CD4-positive, CD25-positive, alpha-beta regulatory T cell (primary cell): ENCODE data around the gene PRDM16. TPM values are rescaled to one million over a fixed set of nuclear protein-coding genes. Genes with fewer than 3 reads are reported as not detected.

Experiments
- ATAC-seq, 2 donors: fragments of 150-1000 bp; cut with Tn5 transposase; one replicate each; pipeline ENCODE4 v1.10.0; 2021; ENCODE audit warnings: low read depth in 2 of 2, moderate number of reproducible peaks in 2 of 2, moderate library complexity in 1 of 2
- DNase-seq, 3 donors: peaks; one replicate each; pipeline versions ENCODE4 v3.0.0 to v3.0.0-alpha.2; 2012 to 2022; ENCODE audit warnings: mixed read lengths in 1 of 3
- H3K27ac ChIP-seq: one replicate; pipeline ENCODE4 v1.7.0; 2013; ENCODE audit warnings: mild to moderate bottlenecking, low read length; ENCODE audit not compliant: insufficient read depth, poor library complexity, severe bottlenecking
- H3K27me3 ChIP-seq: one replicate; pipeline ENCODE4 v1.7.0; 2013; ENCODE audit warnings: low read length; ENCODE audit not compliant: control insufficient read depth, insufficient read depth
- H3K36me3 ChIP-seq: one replicate; pipeline ENCODE4 v1.7.0; 2013; ENCODE audit warnings: mild to moderate bottlenecking, low read length, moderate library complexity; ENCODE audit not compliant: control insufficient read depth, insufficient read depth
- H3K4me1 ChIP-seq: 2 replicates; pipeline ENCODE4 v1.7.0; 2013; ENCODE audit warnings: mild to moderate bottlenecking, low read length; ENCODE audit not compliant: insufficient read depth, control insufficient read depth, poor library complexity, severe bottlenecking
- H3K4me3 ChIP-seq: one replicate; pipeline ENCODE4 v1.7.0; 2013; ENCODE audit warnings: low read depth, mild to moderate bottlenecking, low read length, moderate library complexity
- H3K9me3 ChIP-seq, 2 experiments: 1 replicate in 1 of 2; 2 replicates in 1 of 2; pipeline ENCODE4 v1.7.0; 2013; ENCODE audit warnings: low read length in 2 of 2, mild to moderate bottlenecking in 1 of 2, moderate library complexity in 1 of 2; ENCODE audit not compliant: control insufficient read depth in 2 of 2
- H3K27ac Mint-ChIP-seq, 3 donors: one replicate each; pipeline ENCODE4 v1.8.0; 2020 to 2022; ENCODE audit warnings: mild to moderate bottlenecking in 3 of 3, mixed read lengths in 3 of 3, moderate library complexity in 2 of 3
- H3K27me3 Mint-ChIP-seq: one replicate; pipeline ENCODE4 v1.8.0; 2022; ENCODE audit warnings: mild to moderate bottlenecking, mixed read lengths
- H3K36me3 Mint-ChIP-seq: one replicate; pipeline ENCODE4 v1.8.0; 2020; ENCODE audit warnings: mixed read lengths
- H3K4me1 Mint-ChIP-seq, 4 donors: one replicate each; pipeline ENCODE4 v1.8.0; 2020 to 2022; ENCODE audit warnings: mixed read lengths in 4 of 4, mild to moderate bottlenecking in 1 of 4
- H3K4me3 Mint-ChIP-seq, 4 donors: one replicate each; pipeline ENCODE4 v1.8.0; 2020 to 2022; ENCODE audit warnings: mild to moderate bottlenecking in 4 of 4, mixed read lengths in 4 of 4, moderate library complexity in 3 of 4
- H3K9me3 Mint-ChIP-seq, 7 donors: one replicate each; pipeline ENCODE4 v1.8.0; 2020 to 2022; ENCODE audit warnings: mixed read lengths in 7 of 7, mild to moderate bottlenecking in 3 of 7, moderate library complexity in 2 of 7
- polyA plus RNA-seq, 4 donors: library from polyadenylated mRNA; unstranded; fragments of 300-500 nt; fragmentation: Illumina TruSeq; gene quantifications; one replicate each; pipeline ENCODE4 v1.2.3, GENCODE V29; 2021
- total RNA-seq: library from RNA; stranded (reverse); gene quantifications from one replicate; pipeline ENCODE4 v1.2.3, GENCODE V29; 2022

The PRDM16 gene
- total and polyA plus RNA-seq, 5 donors from 2014 or later: 0.27 TPM; not detected in 4

- no peaks in the 10 kb centered on the region for H3K27me3 ChIP-seq
- no peak overlapping the region for H3K27ac Mint-ChIP-seq
- no peaks in the 10 kb centered on the region for H3K4me1 ChIP-seq
- H3K27ac ChIP-seq: no peak overlapping the region
- ATAC-seq (no peak), DNase-seq (no peak)
- peaks cover 0 to 2% (median 0%) of the 10 kb centered on the region in 7 donors for H3K9me3 Mint-ChIP-seq
- H3K36me3 ChIP-seq: no peaks in the 10 kb centered on the region
- H3K36me3 Mint-ChIP-seq: no peaks in the 10 kb centered on the region
- peaks cover 9% of the 10 kb centered on the region for H3K27me3 Mint-ChIP-seq
- peaks cover 0 to 2% (median 0%) of the 10 kb centered on the region in 4 donors for H3K4me1 Mint-ChIP-seq
- H3K9me3 ChIP-seq: no peaks in the 10 kb centered on the region
- H3K4me3 ChIP-seq: no peak overlapping the region
- H3K4me3 Mint-ChIP-seq: no peak overlapping the region
Observed at GRCh38 chr1:3079381-3080052, 10.5 kb downstream of the PRDM16 start.

GRCh38 chr1:3080053-3080955 lies 11.3 kb downstream of the PRDM16 start:
- H3K9me3 Mint-ChIP-seq: peaks cover 0 to 2% (median 0%) of the 10 kb centered on the region in 7 donors
- Histone ChIP-seq H3K9me3 (no peaks in the 10 kb centered on the region), H3K27me3 (no peaks in the 10 kb centered on the region), H3K36me3 (no peaks in the 10 kb centered on the region), H3K27ac (no peak overlapping the region), H3K4me1 (no peaks in the 10 kb centered on the region), H3K4me3 (no peak overlapping the region)
- DNase-seq (no peak), ATAC-seq (no peak)
- peaks cover 1% of the 10 kb centered on the region for H3K27me3 Mint-ChIP-seq
- no peak overlapping the region for H3K27ac Mint-ChIP-seq
- no peak overlapping the region for H3K4me3 Mint-ChIP-seq
- no peaks in the 10 kb centered on the region for H3K36me3 Mint-ChIP-seq
- peaks cover 0 to 2% (median 0%) of the 10 kb centered on the region in 4 donors for H3K4me1 Mint-ChIP-seq

GRCh38 chr1:3081171-3081683 lies 12.2 kb downstream of the PRDM16 start:
- H3K27me3 Mint-ChIP-seq: no peaks in the 10 kb centered on the region
- H3K9me3 Mint-ChIP-seq: peaks cover 0 to 2% (median 0%) of the 10 kb centered on the region in 7 donors
- H3K4me1 Mint-ChIP-seq: peaks cover 0 to 2% (median 0%) of the 10 kb centered on the region in 4 donors
- Histone ChIP-seq H3K36me3 (no peaks in the 10 kb centered on the region), H3K9me3 (no peaks in the 10 kb centered on the region), H3K4me1 (no peaks in the 10 kb centered on the region), H3K4me3 (no peak overlapping the region), H3K27me3 (no peaks in the 10 kb centered on the region), H3K27ac (no peak overlapping the region)
- H3K36me3 Mint-ChIP-seq: no peaks in the 10 kb centered on the region
- H3K27ac Mint-ChIP-seq: no peak overlapping the region
- no peak overlapping the region for H3K4me3 Mint-ChIP-seq
- ATAC-seq (no peak), DNase-seq (no peak)

GRCh38 chr1:3082051-3082450 lies 13.0 kb downstream of the PRDM16 start:
- H3K9me3 Mint-ChIP-seq: peaks cover 0 to 2% (median 0%) of the 10 kb centered on the region in 7 donors

GRCh38 chr1:3082571-3083516 lies 13.8 kb downstream of the PRDM16 start:
- H3K9me3 Mint-ChIP-seq: peaks cover 0 to 2% (median 0%) of the 10 kb centered on the region in 7 donors
- ATAC-seq: no peak

More at GRCh38 chr1:3082051-3082450, 13.0 kb downstream of the PRDM16 start:
- no peaks in the 10 kb centered on the region for H3K36me3 Mint-ChIP-seq
- H3K9me3 ChIP-seq: no peaks in the 10 kb centered on the region
- no peak for ATAC-seq
- no peak for DNase-seq
- no peaks in the 10 kb centered on the region for H3K27me3 ChIP-seq
- peaks cover 0 to 2% (median 0%) of the 10 kb centered on the region in 4 donors for H3K4me1 Mint-ChIP-seq
- no peaks in the 10 kb centered on the region for H3K27me3 Mint-ChIP-seq
- H3K27ac ChIP-seq: no peak overlapping the region
- H3K4me3 Mint-ChIP-seq: no peak overlapping the region
- H3K36me3 ChIP-seq: no peaks in the 10 kb centered on the region
- H3K4me3 ChIP-seq: no peak overlapping the region
- no peaks in the 10 kb centered on the region for H3K4me1 ChIP-seq
- no peak overlapping the region for H3K27ac Mint-ChIP-seq

GRCh38 chr1:3084154-3084553 lies 15.2 kb downstream of the PRDM16 start:
- H3K4me1 Mint-ChIP-seq: peaks cover 0 to under 1% (median 0%) of the 10 kb centered on the region in 4 donors
- no peaks in the 10 kb centered on the region for H3K36me3 Mint-ChIP-seq
- ATAC-seq: no peak
- Histone ChIP-seq H3K36me3 (no peaks in the 10 kb centered on the region), H3K27ac (no peak overlapping the region), H3K9me3 (no peaks in the 10 kb centered on the region), H3K4me3 (no peak overlapping the region), H3K27me3 (no peaks in the 10 kb centered on the region), H3K4me1 (no peaks in the 10 kb centered on the region)
- no peak for DNase-seq
- no peaks in the 10 kb centered on the region for H3K27me3 Mint-ChIP-seq
- no peak overlapping the region for H3K27ac Mint-ChIP-seq
- H3K4me3 Mint-ChIP-seq: no peak overlapping the region
- H3K9me3 Mint-ChIP-seq: no peaks in the 10 kb centered on the region

More at GRCh38 chr1:3082571-3083516, 13.8 kb downstream of the PRDM16 start:
- Mint-ChIP-seq H3K27me3 (no peaks in the 10 kb centered on the region), H3K4me3 (no peak overlapping the region), H3K27ac (no peak overlapping the region), H3K36me3 (no peaks in the 10 kb centered on the region), H3K4me1 (peaks cover 0 to 2% (median 0%) of the 10 kb centered on the region in 4 donors)
- DNase-seq: no peak
- H3K27me3 ChIP-seq: no peaks in the 10 kb centered on the region
- no peak overlapping the region for H3K4me3 ChIP-seq
- H3K4me1 ChIP-seq: no peaks in the 10 kb centered on the region
- no peak overlapping the region for H3K27ac ChIP-seq
- no peaks in the 10 kb centered on the region for H3K36me3 ChIP-seq
- H3K9me3 ChIP-seq: no peaks in the 10 kb centered on the region

- H3K27ac ChIP-seq: no peak overlapping the region
- H3K36me3 ChIP-seq: no peaks in the 10 kb centered on the region
- no peak overlapping the region for H3K4me3 Mint-ChIP-seq
- ATAC-seq: no peak
- no peaks in the 10 kb centered on the region for H3K9me3 Mint-ChIP-seq
- H3K4me1 Mint-ChIP-seq: no peaks in the 10 kb centered on the region
- H3K27me3 Mint-ChIP-seq: no peaks in the 10 kb centered on the region
- H3K4me1 ChIP-seq: no peaks in the 10 kb centered on the region
- H3K27me3 ChIP-seq: no peaks in the 10 kb centered on the region
- H3K4me3 ChIP-seq: no peak overlapping the region
- H3K9me3 ChIP-seq: no peaks in the 10 kb centered on the region
- no peaks in the 10 kb centered on the region for H3K36me3 Mint-ChIP-seq
- H3K27ac Mint-ChIP-seq: no peak overlapping the region
- no peak for DNase-seq
Observed at GRCh38 chr1:3084726-3085125, 15.7 kb downstream of the PRDM16 start.
